ENCODE results near the gene RNF167.

The RNF167 gene

DNA sequence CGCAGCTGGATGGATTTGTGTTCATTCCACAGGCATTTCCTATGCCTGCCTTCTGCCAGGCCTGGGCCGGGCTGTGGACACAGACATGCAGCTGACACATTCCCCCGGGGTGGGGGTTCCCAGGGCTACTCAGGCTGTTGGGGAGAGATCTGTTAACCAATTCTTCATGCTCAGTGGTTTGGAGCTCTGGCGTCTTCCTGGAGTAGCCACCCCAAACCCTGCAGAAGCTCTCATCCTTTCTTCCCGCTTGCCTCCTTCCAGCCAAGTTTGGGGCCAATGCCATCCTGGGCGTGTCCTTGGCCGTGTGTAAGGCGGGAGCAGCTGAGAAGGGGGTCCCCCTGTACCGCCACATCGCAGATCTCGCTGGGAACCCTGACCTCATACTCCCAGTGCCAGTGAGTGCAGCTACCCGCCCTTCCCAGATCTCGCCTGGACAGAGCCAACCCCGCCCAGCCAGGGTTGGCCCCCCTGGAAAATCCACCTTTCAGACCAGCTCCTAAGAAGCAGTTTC, 13.4 kb downstream of the RNF167 start:
- Histone ChIP-seq H3K27ac (ENCODE audit: low read length) (no peak overlapping the region), H3K9ac (ENCODE audit: low read length) (no peak overlapping the region), H3K9me3 (replicated peaks; ENCODE audit: insufficient read depth, low read length) (no peaks in the 10 kb centered on the region), H3F3A (ENCODE audit: insufficient read depth, low read length) (peaks cover 18% of the 10 kb centered on the region), H3K4me2 (ENCODE audit: low read depth, low read length) (no peak overlapping the region), H3K79me2 (ENCODE audit: low read length) (peaks cover 6% of the 10 kb centered on the region; the same call in 1 of the 2 replicates), H3K9me2 (replicated peaks; ENCODE audit: insufficient read depth, low read length) (no peaks in the 10 kb centered on the region), H3K4me1 (ENCODE audit: low read length) (peaks cover 14% of the 10 kb centered on the region; the same call in 1 of the 2 replicates), H3K36me3 (replicated peaks; ENCODE audit: insufficient read depth, low read length) (no peaks in the 10 kb centered on the region), H2AFZ (ENCODE audit: low read length) (no peak overlapping the region), H4K20me1 (ENCODE audit: insufficient read depth, low read length) (no peaks in the 10 kb centered on the region), H3K27me3 (replicated peaks; ENCODE audit: insufficient read depth, low read length) (no peaks in the 10 kb centered on the region), H3K4me3 (ENCODE audit: low read length) (no peak overlapping the region)
- TF ChIP-seq, protein P1, sequence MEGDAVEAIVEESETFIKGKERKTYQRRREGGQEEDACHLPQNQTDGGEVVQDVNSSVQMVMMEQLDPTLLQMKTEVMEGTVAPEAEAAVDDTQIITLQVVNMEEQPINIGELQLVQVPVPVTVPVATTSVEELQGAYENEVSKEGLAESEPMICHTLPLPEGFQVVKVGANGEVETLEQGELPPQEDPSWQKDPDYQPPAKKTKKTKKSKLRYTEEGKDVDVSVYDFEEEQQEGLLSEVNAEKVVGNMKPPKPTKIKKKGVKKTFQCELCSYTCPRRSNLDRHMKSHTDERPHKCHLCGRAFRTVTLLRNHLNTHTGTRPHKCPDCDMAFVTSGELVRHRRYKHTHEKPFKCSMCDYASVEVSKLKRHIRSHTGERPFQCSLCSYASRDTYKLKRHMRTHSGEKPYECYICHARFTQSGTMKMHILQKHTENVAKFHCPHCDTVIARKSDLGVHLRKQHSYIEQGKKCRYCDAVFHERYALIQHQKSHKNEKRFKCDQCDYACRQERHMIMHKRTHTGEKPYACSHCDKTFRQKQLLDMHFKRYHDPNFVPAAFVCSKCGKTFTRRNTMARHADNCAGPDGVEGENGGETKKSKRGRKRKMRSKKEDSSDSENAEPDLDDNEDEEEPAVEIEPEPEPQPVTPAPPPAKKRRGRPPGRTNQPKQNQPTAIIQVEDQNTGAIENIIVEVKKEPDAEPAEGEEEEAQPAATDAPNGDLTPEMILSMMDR (IDR thresholded peaks at IDR 0.05; ENCODE audit: low read length) = no peak
- TF ChIP-seq EZH2phosphoT487 (IDR thresholded peaks at IDR 0.05; ENCODE audit: low read length) (no peak), EZH2 (optimal IDR thresholded peaks at IDR 0.05; ENCODE audit: low read depth, low read length) (no peak)
- DNase-seq = no peak

DNA sequence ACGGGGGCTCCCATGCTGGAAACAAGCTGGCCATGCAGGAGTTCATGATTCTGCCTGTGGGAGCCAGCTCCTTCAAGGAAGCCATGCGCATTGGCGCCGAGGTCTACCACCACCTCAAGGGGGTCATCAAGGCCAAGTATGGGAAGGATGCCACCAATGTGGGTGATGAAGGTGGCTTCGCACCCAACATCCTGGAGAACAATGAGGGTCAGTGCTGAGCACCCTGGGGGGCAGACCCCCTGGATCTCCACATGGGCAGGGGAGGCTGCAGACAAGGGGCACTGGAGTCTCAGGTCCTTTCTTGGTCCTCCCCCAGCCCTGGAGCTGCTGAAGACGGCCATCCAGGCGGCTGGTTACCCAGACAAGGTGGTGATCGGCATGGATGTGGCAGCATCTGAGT, 15.0 kb downstream of the RNF167 start:
- Histone ChIP-seq H2AFZ (ENCODE audit: low read length) (no peak overlapping the region), H3K27ac (ENCODE audit: low read length) (no peak overlapping the region), H3F3A (ENCODE audit: insufficient read depth, low read length) (peaks cover 5% of the 10 kb centered on the region; the same call in 1 of the 2 replicates), H3K9ac (ENCODE audit: low read length) (no peak overlapping the region), H3K4me3 (ENCODE audit: low read length) (no peak overlapping the region), H3K36me3 (replicated peaks; ENCODE audit: insufficient read depth, low read length) (no peaks in the 10 kb centered on the region), H3K27me3 (replicated peaks; ENCODE audit: insufficient read depth, low read length) (no peaks in the 10 kb centered on the region), H3K9me2 (replicated peaks; ENCODE audit: insufficient read depth, low read length) (no peaks in the 10 kb centered on the region), H3K9me3 (replicated peaks; ENCODE audit: insufficient read depth, low read length) (no peaks in the 10 kb centered on the region), H3K4me2 (ENCODE audit: low read depth, low read length) (no peak overlapping the region), H3K4me1 (ENCODE audit: low read length) (peaks cover 14% of the 10 kb centered on the region; the same call in 1 of the 2 replicates), H3K79me2 (ENCODE audit: low read length) (peaks cover 5% of the 10 kb centered on the region; the same call in 1 of the 2 replicates), H4K20me1 (ENCODE audit: insufficient read depth, low read length) (no peaks in the 10 kb centered on the region)
- TF ChIP-seq, protein P1 (IDR thresholded peaks at IDR 0.05; ENCODE audit: low read length) = no peak
- no peak for TF ChIP-seq EZH2phosphoT487 (IDR thresholded peaks at IDR 0.05; ENCODE audit: low read length)
- no peak for TF ChIP-seq EZH2 (optimal IDR thresholded peaks at IDR 0.05; ENCODE audit: low read depth, low read length)
- no peak for DNase-seq

DNA sequence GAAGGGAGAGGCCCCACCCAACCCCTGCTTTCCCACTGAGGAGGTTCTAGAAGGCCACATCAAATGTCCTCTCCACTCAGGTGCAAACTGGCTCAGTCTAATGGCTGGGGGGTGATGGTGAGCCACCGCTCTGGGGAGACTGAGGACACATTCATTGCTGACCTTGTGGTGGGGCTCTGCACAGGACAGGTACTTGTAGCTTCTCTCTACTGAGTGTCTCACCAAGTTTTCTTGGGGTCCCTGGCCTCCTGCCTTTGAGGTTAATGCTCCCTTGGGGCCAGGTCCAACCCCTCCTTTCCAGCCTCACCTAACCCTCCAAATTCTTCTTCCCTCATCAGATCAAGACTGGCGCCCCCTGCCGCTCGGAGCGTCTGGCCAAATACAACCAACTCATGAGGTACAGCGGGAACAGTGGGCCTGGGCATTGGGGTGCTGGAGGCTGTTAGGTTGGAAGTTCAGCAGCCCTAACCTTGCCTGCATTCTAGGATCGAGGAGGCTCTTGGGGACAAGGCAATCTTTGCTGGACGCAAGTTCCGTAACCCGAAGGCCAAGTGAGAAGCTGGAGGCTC, 16.5 kb downstream of the RNF167 start:
- DNase-seq = peak; percentile 39
- Histone ChIP-seq H3K4me1 (ENCODE audit: low read length) (0 out of 2 replicates have a peak, but pooled peaks cover 2% of the 10 kb centered on the region), H3K27ac (ENCODE audit: low read length) (no peak overlapping the region), H3K27me3 (replicated peaks; ENCODE audit: insufficient read depth, low read length) (no peaks in the 10 kb centered on the region), H4K20me1 (ENCODE audit: insufficient read depth, low read length) (no peaks in the 10 kb centered on the region), H3F3A (ENCODE audit: insufficient read depth, low read length) (no peaks in the 10 kb centered on the region), H3K36me3 (replicated peaks; ENCODE audit: insufficient read depth, low read length) (no peaks in the 10 kb centered on the region), H3K9me3 (replicated peaks; ENCODE audit: insufficient read depth, low read length) (no peaks in the 10 kb centered on the region), H3K79me2 (ENCODE audit: low read length) (no peaks in the 10 kb centered on the region), H3K9ac (ENCODE audit: low read length) (no peak overlapping the region), H2AFZ (ENCODE audit: low read length) (no peak overlapping the region), H3K4me3 (ENCODE audit: low read length) (no peak overlapping the region), H3K9me2 (replicated peaks; ENCODE audit: insufficient read depth, low read length) (no peaks in the 10 kb centered on the region), H3K4me2 (ENCODE audit: low read depth, low read length) (no peak overlapping the region)
- TF ChIP-seq EZH2 (optimal IDR thresholded peaks at IDR 0.05; ENCODE audit: low read depth, low read length) = no peak
- TF ChIP-seq, protein P1 (IDR thresholded peaks at IDR 0.05; ENCODE audit: low read length) = peak; percentile 53

Measured in MM.1S (cell line).